GM12873 (cell line): ENCODE results near the gene PLCG2.

Experiments
- CTCF ChIP-seq: IDR thresholded peaks from 2 replicates; pipeline ENCODE4 v1.5.1; 2012; ENCODE audit warnings: low read depth, mild to moderate bottlenecking, moderate library complexity, low read length, control low read depth; ENCODE audit not compliant: insufficient read depth; ENCODE audit errors: missing control alignments

The PLCG2 gene

GRCh38 chr16:81746566-81746965 is 32.5 kb upstream of the PLCG2 start:
- TF ChIP-seq CTCF = no peak

- peak; percentile 35 for TF ChIP-seq CTCF
Measured at GRCh38 chr16:81748476-81749198, 30.5 kb upstream of the PLCG2 start.

- TF ChIP-seq CTCF = no peak
Measured at GRCh38 chr16:81752225-81752875, 26.7 kb upstream of the PLCG2 start.

GRCh38 chr16:81752876-81753227 is 26.2 kb upstream of the PLCG2 start:
- TF ChIP-seq CTCF = no peak

- TF ChIP-seq CTCF = no peak
Measured at GRCh38 chr16:81754858-81755257, 24.2 kb upstream of the PLCG2 start.

- TF ChIP-seq CTCF = no peak
Measured at GRCh38 chr16:81755915-81756614, 23.0 kb upstream of the PLCG2 start.

GRCh38 chr16:81756615-81757356 is 22.3 kb upstream of the PLCG2 start:
- no peak for TF ChIP-seq CTCF
